Endothelial cell of hepatic sinusoid (primary cell): ENCODE data around the gene AKT1S1.

Experiments
- in situ Hi-C: cut with HindIII; loops from 2 replicates; pipeline ENCODE4 v1.10.0; 2017; ENCODE audit warnings: low sequenced_read_pairs

The AKT1S1 gene

DNA sequence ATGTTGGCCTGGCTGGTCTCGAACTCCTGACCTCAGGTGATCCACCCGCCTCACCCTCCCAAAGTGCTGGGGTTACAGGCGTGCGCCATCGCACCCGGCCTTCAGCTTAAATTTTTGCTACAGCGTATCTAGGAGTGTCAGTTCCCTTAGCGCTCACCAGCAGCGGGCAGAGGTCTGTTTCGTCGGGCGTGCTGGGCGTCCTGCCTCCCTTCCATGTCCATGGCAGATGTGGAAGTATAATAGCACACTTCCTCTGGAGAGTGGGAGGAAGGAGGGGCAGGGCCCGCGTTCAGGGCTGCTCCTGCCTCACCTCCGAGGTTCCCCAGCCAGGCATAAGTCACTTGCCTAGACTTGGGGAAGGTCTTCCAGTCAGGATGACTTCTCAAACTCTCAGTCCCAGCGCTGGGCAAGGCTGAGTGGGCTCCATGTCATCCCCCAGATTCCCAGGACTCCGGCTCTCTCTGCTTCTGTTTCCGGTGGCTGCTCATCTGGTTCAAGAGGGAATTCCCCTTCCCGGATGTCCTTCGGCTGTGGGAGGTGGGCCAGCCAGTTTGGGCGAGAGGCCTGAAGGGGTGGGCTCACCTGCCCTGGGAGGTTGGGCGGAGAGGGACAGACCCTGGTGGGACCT, 10.0 kb upstream of the AKT1S1 start:
- in situ Hi-C loops, result no loop called here

DNA sequence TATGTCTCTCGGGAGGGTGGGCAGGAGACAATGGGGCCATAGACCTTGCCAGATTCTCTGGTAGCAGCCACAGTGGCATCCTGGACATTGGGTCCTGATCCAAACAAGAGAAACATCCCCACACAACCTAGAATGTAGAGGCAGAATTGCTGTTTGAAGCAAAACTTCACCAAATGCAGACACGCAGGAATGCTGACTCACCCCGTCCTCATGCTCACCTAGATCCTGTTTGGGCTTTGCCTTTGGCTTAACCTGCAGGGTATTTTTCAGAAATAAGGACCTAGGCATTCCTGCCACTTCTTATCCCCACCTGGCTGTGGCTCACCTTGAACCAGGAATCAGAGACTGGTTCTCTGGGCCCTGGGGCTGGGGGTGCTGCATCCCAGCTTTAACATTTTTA, 7.6 kb upstream of the AKT1S1 start:
- in situ Hi-C loops, result no loop called here

DNA sequence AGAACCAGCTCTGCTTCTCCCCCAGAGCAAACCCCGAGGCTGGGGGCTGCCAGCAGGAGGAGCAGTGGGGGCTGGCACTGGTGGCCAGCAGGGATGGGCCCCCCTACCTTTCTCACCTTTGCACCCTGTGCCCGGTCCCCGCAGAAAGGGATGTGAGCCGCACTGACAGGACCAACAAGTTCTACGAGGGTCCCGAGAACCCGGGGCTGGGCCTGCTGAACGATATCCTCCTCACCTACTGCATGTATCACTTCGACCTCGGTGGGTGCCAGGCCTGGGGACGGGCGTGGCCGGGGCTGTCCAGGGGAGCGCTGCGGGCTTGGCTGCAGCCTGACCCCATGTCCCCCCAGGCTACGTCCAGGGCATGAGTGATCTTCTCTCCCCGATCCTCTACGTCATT, 7.0 kb upstream of the AKT1S1 start:
- in situ Hi-C loops, result no loop called here

DNA sequence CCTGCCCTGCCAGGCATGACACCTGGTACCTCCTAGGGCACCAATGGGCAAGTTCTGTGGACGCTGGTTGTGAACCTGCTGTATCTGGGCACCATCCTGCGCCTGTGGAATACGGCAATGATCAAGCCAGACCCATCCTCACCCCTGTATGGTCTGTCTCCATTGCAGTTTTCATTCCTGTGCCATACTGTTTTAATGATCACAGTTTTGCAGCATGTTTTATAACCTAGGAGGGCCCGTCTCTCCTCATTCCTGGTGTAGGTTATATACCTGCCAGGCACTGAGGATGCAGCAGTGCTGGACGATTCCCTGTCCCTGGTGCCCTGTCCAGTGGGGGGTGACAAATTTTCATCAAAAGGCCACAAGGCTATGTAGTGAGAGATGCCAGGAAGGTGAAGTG, 5.9 kb upstream of the AKT1S1 start:
- in situ Hi-C loops, result no loop called here

GRCh38 chr19:49882643-49883042, 5.5 kb upstream of the AKT1S1 start:
- in situ Hi-C loops, result no loop called here

- in situ Hi-C loops, result no loop called here
These were observed 4.7 kb upstream of the AKT1S1 start for GRCh38 chr19:49881672-49882394.

- in situ Hi-C loops, result no loop called here
These were observed 4.0 kb upstream of the AKT1S1 start for GRCh38 chr19:49881186-49881585.

GRCh38 chr19:49880162-49880869, 3.2 kb upstream of the AKT1S1 start:
- in situ Hi-C loops, result no loop called here

- in situ Hi-C loops, result no loop called here
These were observed 2.2 kb upstream of the AKT1S1 start for GRCh38 chr19:49879243-49879963.

DNA sequence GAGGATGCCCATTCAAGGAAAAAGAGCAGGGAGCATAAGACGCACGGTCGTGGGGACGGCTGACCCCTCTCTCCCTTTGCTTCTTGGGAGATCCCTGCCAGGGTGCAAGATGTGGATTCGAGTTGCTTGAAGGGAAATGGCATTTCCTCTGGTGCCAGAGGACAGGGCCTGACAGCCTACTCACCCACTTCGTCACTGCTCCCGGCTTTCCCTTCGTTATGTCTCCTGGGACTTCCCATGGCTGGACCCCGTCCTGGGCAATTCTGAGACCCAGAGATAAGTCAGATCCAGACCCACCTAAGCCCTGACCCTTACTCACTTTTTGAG, 1.6 kb upstream of the AKT1S1 start:
- in situ Hi-C loops, result no loop called here

DNA sequence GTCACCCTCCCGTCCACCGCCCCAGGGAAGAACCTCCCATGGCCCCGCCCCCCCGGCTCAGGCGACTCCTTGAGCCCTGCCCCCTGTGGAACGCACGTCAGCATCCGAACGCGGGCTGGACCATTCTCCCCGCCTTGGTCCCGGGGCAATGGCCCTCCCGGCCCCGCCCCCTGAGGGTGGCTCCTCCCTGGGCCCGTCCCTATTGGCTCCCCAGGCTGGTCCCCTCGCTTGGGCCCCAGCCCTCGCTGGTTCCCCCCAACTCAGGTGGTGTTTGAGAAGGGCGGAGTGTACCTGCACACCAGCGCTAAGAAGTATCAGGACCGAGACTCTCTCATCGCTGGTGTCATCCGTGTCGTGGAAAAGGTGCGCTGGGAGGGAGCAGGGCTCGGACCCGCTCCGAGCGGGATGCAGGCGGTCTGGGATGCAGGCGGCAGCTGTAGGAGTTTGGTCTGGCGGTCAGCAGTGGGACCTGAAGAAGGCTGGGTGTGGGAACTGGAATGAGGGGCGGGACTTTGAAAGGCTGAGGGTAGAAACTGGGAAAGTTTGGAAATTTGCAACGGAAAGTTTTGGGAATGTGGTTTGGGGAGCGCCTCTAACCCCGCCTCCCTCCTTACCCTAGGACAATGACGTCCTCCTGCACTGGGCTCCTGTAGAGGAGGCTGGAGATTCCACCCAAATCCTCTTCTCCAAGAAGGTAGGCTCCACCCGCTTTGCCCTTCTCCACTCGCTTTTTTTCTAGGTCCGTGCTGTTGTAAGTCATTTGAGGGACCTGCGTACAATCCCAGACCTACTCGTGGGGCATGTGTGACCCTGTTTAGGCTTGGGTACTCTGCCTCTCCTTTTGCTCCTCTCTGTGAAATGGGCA, 956 bp upstream of the AKT1S1 start:
- in situ Hi-C loops, result no loop called here

DNA sequence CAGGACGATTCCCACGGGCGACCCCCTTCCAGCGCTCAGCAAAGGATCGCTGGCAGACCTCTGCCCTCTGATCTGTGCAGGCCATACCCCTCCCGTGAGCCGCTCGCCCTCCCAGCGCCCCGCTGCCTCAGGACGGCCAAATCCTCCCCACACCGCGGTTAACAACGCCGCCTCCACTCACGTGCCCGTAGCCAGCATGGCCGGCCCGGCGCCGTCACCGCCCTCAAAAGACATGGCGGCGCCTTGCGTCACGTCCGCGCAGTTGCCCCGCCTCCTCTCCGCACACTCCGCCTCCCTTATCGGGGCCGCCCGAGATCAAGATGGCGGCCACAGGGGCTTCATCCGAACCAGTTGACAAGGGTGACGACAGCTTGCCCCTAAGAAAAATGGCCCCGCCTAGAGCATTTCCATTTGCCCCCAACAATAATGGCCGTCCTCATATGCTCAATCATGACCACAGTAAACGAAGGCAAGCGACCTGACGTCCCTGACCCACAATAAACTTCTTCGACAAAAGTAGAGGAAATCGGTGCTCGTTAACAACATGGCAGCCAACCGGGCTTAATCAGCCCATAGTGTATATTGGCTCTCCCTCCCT, 634 bp downstream of the AKT1S1 start:
- in situ Hi-C loops, result no loop called here

GRCh38 chr19:49875857-49876421, 1.2 kb downstream of the AKT1S1 start:
- in situ Hi-C loops, result no loop called here

DNA sequence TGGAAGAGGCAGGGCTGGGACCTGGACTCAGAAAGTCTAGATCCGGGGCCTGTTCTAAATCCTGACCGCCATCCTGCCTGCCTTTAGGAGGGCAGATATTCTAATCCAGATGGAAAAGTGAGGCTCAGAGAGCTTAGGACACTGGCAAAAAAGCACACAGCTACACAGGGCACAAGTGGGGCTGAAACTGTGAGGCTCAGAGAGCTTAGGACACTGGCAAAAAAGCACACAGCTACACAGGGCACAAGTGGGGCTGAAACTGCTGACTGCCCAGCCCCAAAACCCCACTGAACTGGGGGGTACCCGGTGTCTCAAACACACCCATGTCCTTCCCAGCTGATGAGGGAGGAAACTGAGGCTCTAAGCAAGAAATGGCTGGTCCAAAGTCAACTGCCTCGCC, 2.0 kb downstream of the AKT1S1 start:
- in situ Hi-C loops, result no loop called here

GRCh38 chr19:49874503-49875157, 2.5 kb downstream of the AKT1S1 start:
- in situ Hi-C loops, result no loop called here

- in situ Hi-C loops, result no loop called here
These were observed 3.3 kb downstream of the AKT1S1 start for GRCh38 chr19:49873834-49874233.

GRCh38 chr19:49873129-49873521, 4.0 kb downstream of the AKT1S1 start:
- in situ Hi-C loops, result no loop called here

GRCh38 chr19:49872245-49873128, 4.7 kb downstream of the AKT1S1 start:
- in situ Hi-C loops, result no loop called here
